Right renal pelvis (tissue), 4 donors: Measurements from ENCODE around the gene EIF4G3. TPM values are rescaled to one million over a fixed set of nuclear protein-coding genes. Genes with fewer than 3 reads are reported as not detected.
A peak's percentile ranks its signal among the peaks of the same experiment; 100 is the strongest.
"Not testable (repeated sequence)": the region's sequence is repeated elsewhere in the genome, so short reads cannot be mapped to it uniquely, and the experiment has no call there.

Source experiments
- DNase-seq, 4 donors: peaks; one replicate each; pipeline ENCODE4 v3.0.0-alpha.2; 2013; ENCODE audit warnings: low read depth in 4 of 4, low spot score in 3 of 4, missing footprints in 1 of 4
- polyA plus RNA-seq, 4 donors: library from polyadenylated mRNA; unstranded; fragments of 120-200 nt; gene quantifications; one replicate each; pipeline ENCODE4 v1.2.1, GENCODE V29; 2013; ENCODE audit not compliant: insufficient read length in 4 of 4

Gene EIF4G3
- polyA plus RNA-seq, 4 donors, result 64.4 to 76.1 (median 72.2) TPM

- DNase-seq, result no peak
Measured at GRCh38 chr1:21154717-21155116, 22.0 kb downstream of the EIF4G3 start.

GRCh38 chr1:21153388-21153787, 23.3 kb downstream of the EIF4G3 start:
- DNase-seq, result no peak

- no peak for DNase-seq
Measured at GRCh38 chr1:21152423-21153100, 24.1 kb downstream of the EIF4G3 start.

- no peak for DNase-seq
Measured at GRCh38 chr1:21149855-21150432, 26.8 kb downstream of the EIF4G3 start.

GRCh38 chr1:21149430-21149854, 27.3 kb downstream of the EIF4G3 start:
- no peak for DNase-seq

GRCh38 chr1:21143752-21144151, 32.9 kb downstream of the EIF4G3 start:
- DNase-seq, result no peak

GRCh38 chr1:21143138-21143537, 33.6 kb downstream of the EIF4G3 start:
- no peak for DNase-seq

GRCh38 chr1:21141030-21141429, 35.7 kb downstream of the EIF4G3 start:
- no peak for DNase-seq

- DNase-seq, result no peak
Measured at GRCh38 chr1:21139601-21140000, 37.1 kb downstream of the EIF4G3 start.

GRCh38 chr1:21136344-21136743, 40.4 kb downstream of the EIF4G3 start:
- DNase-seq, result not testable (repeated sequence)

GRCh38 chr1:21131200-21131599, 45.5 kb downstream of the EIF4G3 start:
- no peak for DNase-seq

- DNase-seq, result no peak
Measured at GRCh38 chr1:21129407-21129806, 47.3 kb downstream of the EIF4G3 start.

- peak in 1 of 4 donors; percentile 10 for DNase-seq
Measured at GRCh38 chr1:21126324-21126723, 50.4 kb downstream of the EIF4G3 start.

- DNase-seq, result no peak
Measured at GRCh38 chr1:21124846-21125245, 51.9 kb downstream of the EIF4G3 start.

- no peak for DNase-seq
Measured at GRCh38 chr1:21123287-21123948, 53.3 kb downstream of the EIF4G3 start.

GRCh38 chr1:21121764-21122471, 54.8 kb downstream of the EIF4G3 start:
- DNase-seq, result no peak

GRCh38 chr1:21118167-21118566, 58.5 kb downstream of the EIF4G3 start:
- no peak for DNase-seq

GRCh38 chr1:21117597-21118001, 59.1 kb downstream of the EIF4G3 start:
- DNase-seq, result no peak

GRCh38 chr1:21117159-21117558, 59.5 kb downstream of the EIF4G3 start:
- no peak for DNase-seq

- DNase-seq, result peak in 2 of 4 donors; percentile 12 to 15
Measured at GRCh38 chr1:21115098-21115760, 61.5 kb downstream of the EIF4G3 start.

GRCh38 chr1:21114431-21114830, 62.3 kb downstream of the EIF4G3 start:
- no peak for DNase-seq
